ENCODE results near the gene KLHDC8A.

KLHDC8A gene

GRCh38 chr1:205373022-205373797 lies 16.5 kb upstream of the KLHDC8A start:
- Histone ChIP-seq H2AFZ (peak overlapping the region; percentile 62), H3K27ac (peak overlapping the region; percentile 60), H3K9me3 (ENCODE audit: control insufficient read depth, low read length) (no peaks in the 10 kb centered on the region), H3K4me1 (peaks cover 28% of the 10 kb centered on the region), H3K4me3 (ENCODE audit: low read depth, low read length) (no peak overlapping the region), H3K79me2 (no peaks in the 10 kb centered on the region), H3K9ac (no peak overlapping the region), H3K4me2 (ENCODE audit: low read length) (no peak overlapping the region), H3K36me3 (ENCODE audit: control insufficient read depth, insufficient read depth, low read length) (no peaks in the 10 kb centered on the region), H3K27me3 (ENCODE audit: control insufficient read depth, insufficient read depth, low read length) (no peaks in the 10 kb centered on the region)
- TF ChIP-seq, protein P1, sequence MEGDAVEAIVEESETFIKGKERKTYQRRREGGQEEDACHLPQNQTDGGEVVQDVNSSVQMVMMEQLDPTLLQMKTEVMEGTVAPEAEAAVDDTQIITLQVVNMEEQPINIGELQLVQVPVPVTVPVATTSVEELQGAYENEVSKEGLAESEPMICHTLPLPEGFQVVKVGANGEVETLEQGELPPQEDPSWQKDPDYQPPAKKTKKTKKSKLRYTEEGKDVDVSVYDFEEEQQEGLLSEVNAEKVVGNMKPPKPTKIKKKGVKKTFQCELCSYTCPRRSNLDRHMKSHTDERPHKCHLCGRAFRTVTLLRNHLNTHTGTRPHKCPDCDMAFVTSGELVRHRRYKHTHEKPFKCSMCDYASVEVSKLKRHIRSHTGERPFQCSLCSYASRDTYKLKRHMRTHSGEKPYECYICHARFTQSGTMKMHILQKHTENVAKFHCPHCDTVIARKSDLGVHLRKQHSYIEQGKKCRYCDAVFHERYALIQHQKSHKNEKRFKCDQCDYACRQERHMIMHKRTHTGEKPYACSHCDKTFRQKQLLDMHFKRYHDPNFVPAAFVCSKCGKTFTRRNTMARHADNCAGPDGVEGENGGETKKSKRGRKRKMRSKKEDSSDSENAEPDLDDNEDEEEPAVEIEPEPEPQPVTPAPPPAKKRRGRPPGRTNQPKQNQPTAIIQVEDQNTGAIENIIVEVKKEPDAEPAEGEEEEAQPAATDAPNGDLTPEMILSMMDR (IDR thresholded peaks at IDR 0.05), result no peak

DNA sequence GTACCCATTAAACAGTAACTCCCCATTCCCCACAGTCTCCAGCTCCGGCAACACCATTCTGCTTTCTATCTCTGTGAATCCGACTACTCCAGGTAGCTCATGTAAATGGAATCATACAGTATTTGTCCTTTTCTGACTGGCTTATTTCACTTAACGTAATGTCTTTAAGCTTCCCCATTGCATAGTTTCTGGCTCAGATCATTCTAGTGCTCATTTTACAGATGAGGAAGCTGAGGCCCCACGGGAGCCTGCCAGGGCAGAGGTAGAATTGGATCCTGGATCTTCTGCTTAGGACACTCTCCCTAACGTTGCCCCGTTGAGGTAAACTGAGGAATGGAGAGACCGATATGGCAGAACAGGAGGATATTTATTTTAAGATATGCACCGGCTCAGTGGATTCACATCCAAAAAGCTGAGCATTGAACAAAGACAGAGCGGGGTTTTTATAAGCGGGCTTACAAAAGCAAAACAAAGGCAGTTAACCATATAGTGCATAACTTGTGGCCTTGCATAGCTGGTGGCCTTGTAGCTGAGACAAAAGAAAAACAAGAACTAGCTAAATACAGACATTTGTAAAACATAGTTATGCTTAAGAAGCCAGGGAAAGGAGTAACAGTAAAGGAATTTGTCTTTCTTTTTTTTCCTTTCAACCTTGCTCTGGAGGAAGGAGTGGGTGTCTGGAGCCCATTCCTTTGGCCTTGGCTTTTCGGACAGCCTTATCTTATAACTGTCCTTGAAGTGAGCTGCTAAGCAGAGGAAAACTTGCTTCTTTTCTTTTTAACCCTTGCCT lies 15.3 kb upstream of the KLHDC8A start:
- H3K36me3 ChIP-seq (ENCODE audit: control insufficient read depth, insufficient read depth, low read length), result no peaks in the 10 kb centered on the region
- H3K9ac ChIP-seq, result no peak overlapping the region
- H3K4me3 ChIP-seq (ENCODE audit: low read depth, low read length), result no peak overlapping the region
- TF ChIP-seq, protein P1 (IDR thresholded peaks at IDR 0.05), result no peak
- no peaks in the 10 kb centered on the region for H3K27me3 ChIP-seq (ENCODE audit: control insufficient read depth, insufficient read depth, low read length)
- H2AFZ ChIP-seq, result peak overlapping the region; percentile 38
- H3K4me1 ChIP-seq, result peaks cover 28% of the 10 kb centered on the region
- H3K79me2 ChIP-seq, result no peaks in the 10 kb centered on the region
- no peak overlapping the region for H3K27ac ChIP-seq
- H3K9me3 ChIP-seq (ENCODE audit: control insufficient read depth, low read length), result no peaks in the 10 kb centered on the region
- H3K4me2 ChIP-seq (ENCODE audit: low read length), result no peak overlapping the region

DNA sequence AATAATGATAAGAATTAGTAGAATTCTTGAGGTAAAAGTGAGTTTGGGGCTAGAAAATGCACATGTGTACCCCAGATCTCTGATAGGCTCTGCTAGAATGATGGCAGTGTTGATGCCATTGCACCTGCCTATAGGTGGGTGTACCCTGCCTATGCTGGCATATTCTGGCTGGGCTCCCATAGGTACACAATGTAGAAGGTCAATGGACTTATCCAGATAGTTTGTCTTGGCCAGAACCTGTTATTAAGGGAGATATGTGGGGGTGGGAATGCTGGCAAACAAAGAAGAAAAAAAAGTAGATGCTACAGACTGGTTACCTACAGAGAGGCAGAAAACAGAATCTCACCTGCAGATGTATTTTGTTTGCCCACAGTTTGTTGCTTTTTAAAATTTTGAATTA lies 14.1 kb upstream of the KLHDC8A start:
- Histone ChIP-seq H3K4me2 (ENCODE audit: low read length) (no peak overlapping the region), H3K4me3 (ENCODE audit: low read depth, low read length) (no peak overlapping the region), H3K79me2 (no peaks in the 10 kb centered on the region), H3K36me3 (ENCODE audit: control insufficient read depth, insufficient read depth, low read length) (no peaks in the 10 kb centered on the region), H3K9me3 (ENCODE audit: control insufficient read depth, low read length) (no peaks in the 10 kb centered on the region), H3K4me1 (peaks cover 29% of the 10 kb centered on the region), H3K9ac (no peak overlapping the region), H2AFZ (no peak overlapping the region), H3K27me3 (ENCODE audit: control insufficient read depth, insufficient read depth, low read length) (no peaks in the 10 kb centered on the region), H3K27ac (no peak overlapping the region)
- TF ChIP-seq, protein P1 (IDR thresholded peaks at IDR 0.05), result no peak

DNA sequence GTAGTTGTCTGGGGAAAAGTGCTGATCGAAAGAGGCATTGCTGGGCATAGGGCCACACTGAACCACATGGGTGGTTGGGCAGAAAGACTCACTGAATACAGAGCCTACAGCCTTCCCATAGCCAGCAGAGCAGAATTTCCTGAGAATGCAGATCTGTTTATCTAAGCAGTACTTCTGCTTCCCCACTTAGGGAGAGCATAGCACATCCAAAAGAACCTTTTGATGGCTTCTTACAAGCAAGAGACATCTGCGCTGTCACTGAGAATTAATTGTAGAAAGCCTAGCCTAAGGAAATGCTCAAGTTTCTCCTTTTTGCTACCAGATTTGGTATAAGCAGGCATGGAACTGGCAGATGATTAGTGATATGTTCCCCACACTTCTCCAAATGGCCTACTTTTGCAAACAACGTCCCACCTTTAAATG lies 13.0 kb upstream of the KLHDC8A start:
- no peaks in the 10 kb centered on the region for H3K36me3 ChIP-seq (ENCODE audit: control insufficient read depth, insufficient read depth, low read length)
- no peak overlapping the region for H3K9ac ChIP-seq
- no peak overlapping the region for H3K4me2 ChIP-seq (ENCODE audit: low read length)
- no peak overlapping the region for H3K4me3 ChIP-seq (ENCODE audit: low read depth, low read length)
- H3K27ac ChIP-seq, result peak overlapping the region; percentile 72
- no peaks in the 10 kb centered on the region for H3K9me3 ChIP-seq (ENCODE audit: control insufficient read depth, low read length)
- TF ChIP-seq, protein P1 (IDR thresholded peaks at IDR 0.05), result no peak
- H3K79me2 ChIP-seq, result no peaks in the 10 kb centered on the region
- H3K4me1 ChIP-seq, result peaks cover 28% of the 10 kb centered on the region
- H2AFZ ChIP-seq, result peak overlapping the region; percentile 25
- H3K27me3 ChIP-seq (ENCODE audit: control insufficient read depth, insufficient read depth, low read length), result no peaks in the 10 kb centered on the region
